SU-DHL-6 (cell line): Measurements from ENCODE around the gene ARID5B.

Source experiments
- H2AFZ ChIP-seq: fragments of 200-600 bp; sonication (generic); 2 replicates; pipeline ENCODE4 v1.6.1; 2014; ENCODE audit warnings: low read depth, mild to moderate bottlenecking, moderate library complexity, mixed read lengths, antibody characterized with exemption, low read length; ENCODE audit not compliant: severe bottlenecking
- H3F3A ChIP-seq: fragments of 200-600 bp; shearing (Covaris generic); 2 replicates; pipeline ENCODE4 v1.6.0; 2016; ENCODE audit warnings: antibody characterized with exemption, mild to moderate bottlenecking; ENCODE audit not compliant: insufficient read depth
- H3K27ac ChIP-seq: fragments of 200-600 bp; sonication (generic); 2 replicates; pipeline ENCODE4 v1.5.1; 2016; ENCODE audit warnings: low read depth, mild to moderate bottlenecking, low read length, moderate library complexity, mixed read lengths
- H3K27me3 ChIP-seq: fragments of 200-600 bp; sonication (generic), shearing (Covaris generic); 2 replicates; pipeline ENCODE4 v1.6.0; 2014; ENCODE audit warnings: mild to moderate bottlenecking, low read length
- H3K36me3 ChIP-seq: fragments of 200-600 bp; sonication (generic); 2 replicates; pipeline ENCODE4 v1.6.1; 2014; ENCODE audit warnings: mild to moderate bottlenecking, low read length, mixed read lengths
- H3K4me2 ChIP-seq: fragments of 300-600, 200-600 bp; shearing (Covaris generic), sonication (generic); 2 replicates; pipeline ENCODE4 v1.6.0; 2014; ENCODE audit warnings: low read length, low read depth, mild to moderate bottlenecking; ENCODE audit not compliant: poor library complexity, severe bottlenecking
- H3K4me3 ChIP-seq: fragments of 200-600 bp; sonication (generic); 2 replicates; pipeline ENCODE4 v1.5.1; 2014; ENCODE audit warnings: antibody characterized with exemption, low read length, mild to moderate bottlenecking, mixed read lengths; ENCODE audit not compliant: insufficient read depth, poor library complexity, severe bottlenecking
- H3K79me2 ChIP-seq: fragments of 200-600 bp; sonication (generic); 2 replicates; pipeline ENCODE4 v1.6.1; 2014; ENCODE audit warnings: mild to moderate bottlenecking, low read length, moderate library complexity; ENCODE audit not compliant: insufficient read depth
- H3K9ac ChIP-seq: fragments of 200-600 bp; sonication (generic); 2 replicates; pipeline ENCODE4 v1.7.0; 2014; ENCODE audit warnings: mild to moderate bottlenecking, low read length
- H3K9me2 ChIP-seq: fragments of 200-600 bp; sonication (generic); replicated peaks from 2 replicates; pipeline ENCODE4 v1.6.1; 2014; ENCODE audit warnings: low read length; ENCODE audit not compliant: insufficient read depth
- H3K9me3 ChIP-seq: fragments of 200-600 bp; sonication (generic); 2 replicates; pipeline ENCODE4 v1.6.1; 2014; ENCODE audit warnings: low read length, mixed read lengths; ENCODE audit not compliant: insufficient read depth
- H4K20me1 ChIP-seq: fragments of 200-600 bp; sonication (generic); 2 replicates; pipeline ENCODE4 v1.6.1; 2014; ENCODE audit warnings: low read depth, mild to moderate bottlenecking, antibody characterized with exemption, low read length, moderate library complexity, mixed read lengths
- CTCF ChIP-seq: fragments of 200-600 bp; sonication (generic); IDR thresholded peaks from one replicate; pipeline ENCODE4 v1.5.1; 2017; ENCODE audit warnings: antibody characterized with exemption, mild to moderate bottlenecking, low read length, moderate library complexity; ENCODE audit not compliant: insufficient read depth, poor library complexity, severe bottlenecking
- EZH2phosphoT487 ChIP-seq: fragments of 200-600 bp; sonication (generic), shearing (Covaris generic); conservative IDR thresholded peaks from 2 replicates; pipeline ENCODE4 v1.6.1; 2018; ENCODE audit warnings: mild to moderate bottlenecking, antibody characterized with exemption, low read length, moderate library complexity, mixed read lengths

Gene ARID5B

GRCh38 chr10:62014510-62014909 is 113.0 kb downstream of the ARID5B start:
- H3K79me2 ChIP-seq = peaks cover 69% of the 10 kb centered on the region
- no peak for TF ChIP-seq CTCF
- no peak for TF ChIP-seq EZH2phosphoT487
- H2AFZ ChIP-seq = no peak overlapping the region
- no peak overlapping the region for H3K4me3 ChIP-seq
- peaks cover 41% of the 10 kb centered on the region for H3F3A ChIP-seq
- no peaks in the 10 kb centered on the region for H3K9me2 ChIP-seq
- no peaks in the 10 kb centered on the region for H4K20me1 ChIP-seq
- no peak overlapping the region for H3K9ac ChIP-seq
- H3K27ac ChIP-seq = peak overlapping the region; percentile 37; the same call in 1 of the 2 replicates
- no peaks in the 10 kb centered on the region for H3K9me3 ChIP-seq
- H3K27me3 ChIP-seq = no peaks in the 10 kb centered on the region
- H3K36me3 ChIP-seq = peaks cover 7% of the 10 kb centered on the region; the same call in 1 of the 2 replicates
- no peak overlapping the region for H3K4me2 ChIP-seq

GRCh38 chr10:62015994-62016393 is 114.5 kb downstream of the ARID5B start:
- Histone ChIP-seq H3K4me2 (peak overlapping the region; percentile 74), H3K4me3 (peak overlapping the region; percentile 22), H3K27ac (peak overlapping the region; percentile 92), H3K9ac (peak overlapping the region; percentile 49), H3K27me3 (no peaks in the 10 kb centered on the region), H4K20me1 (no peaks in the 10 kb centered on the region), H3K9me3 (no peaks in the 10 kb centered on the region), H2AFZ (no peak overlapping the region), H3K9me2 (no peaks in the 10 kb centered on the region), H3F3A (peaks cover 41% of the 10 kb centered on the region), H3K79me2 (peaks cover 70% of the 10 kb centered on the region), H3K36me3 (peaks cover 7% of the 10 kb centered on the region; the same call in 1 of the 2 replicates)
- TF ChIP-seq CTCF (no peak), EZH2phosphoT487 (no peak)

- Histone ChIP-seq H4K20me1 (no peaks in the 10 kb centered on the region), H3K9ac (peak overlapping the region; percentile 49), H3K4me2 (peak overlapping the region; percentile 74), H3K9me2 (no peaks in the 10 kb centered on the region), H3K36me3 (peaks cover 7% of the 10 kb centered on the region; the same call in 1 of the 2 replicates), H3F3A (peaks cover 38% of the 10 kb centered on the region), H3K27ac (peak overlapping the region; percentile 92), H3K9me3 (no peaks in the 10 kb centered on the region), H3K27me3 (no peaks in the 10 kb centered on the region), H3K4me3 (peak overlapping the region; percentile 22), H2AFZ (no peak overlapping the region), H3K79me2 (peaks cover 78% of the 10 kb centered on the region)
- TF ChIP-seq EZH2phosphoT487 (no peak), CTCF (no peak)
Observed at GRCh38 chr10:62016623-62017490, 115.4 kb downstream of the ARID5B start.
